ENCODE results near the gene INSRR.

The INSRR gene

DNA sequence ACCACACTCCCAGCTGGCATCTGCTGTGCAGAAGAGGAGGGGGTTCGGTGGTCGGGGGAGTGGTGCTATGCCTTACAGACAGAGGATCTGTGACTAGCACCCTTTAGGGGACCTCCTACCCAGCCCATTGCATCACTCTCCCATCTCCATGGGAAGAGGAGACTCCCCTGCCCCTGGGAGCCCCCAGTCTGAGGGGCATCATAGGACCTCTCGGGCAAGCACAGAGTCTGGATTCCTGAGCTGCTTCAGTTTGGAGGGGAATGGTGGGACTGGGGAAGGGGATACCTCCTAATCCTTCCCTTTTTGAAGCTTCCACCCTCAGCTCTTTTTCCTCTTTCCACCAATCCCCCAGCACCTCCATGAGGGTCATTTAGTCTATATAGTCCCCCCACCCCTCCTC, 1.4 kb downstream of the INSRR start:
- no peak for DNase-seq
- in situ Hi-C loops (cut with MboI; ENCODE audit: low pct_unique_long_range_greater_than_20kb, low sequenced_read_pairs), result no loop called here

DNA sequence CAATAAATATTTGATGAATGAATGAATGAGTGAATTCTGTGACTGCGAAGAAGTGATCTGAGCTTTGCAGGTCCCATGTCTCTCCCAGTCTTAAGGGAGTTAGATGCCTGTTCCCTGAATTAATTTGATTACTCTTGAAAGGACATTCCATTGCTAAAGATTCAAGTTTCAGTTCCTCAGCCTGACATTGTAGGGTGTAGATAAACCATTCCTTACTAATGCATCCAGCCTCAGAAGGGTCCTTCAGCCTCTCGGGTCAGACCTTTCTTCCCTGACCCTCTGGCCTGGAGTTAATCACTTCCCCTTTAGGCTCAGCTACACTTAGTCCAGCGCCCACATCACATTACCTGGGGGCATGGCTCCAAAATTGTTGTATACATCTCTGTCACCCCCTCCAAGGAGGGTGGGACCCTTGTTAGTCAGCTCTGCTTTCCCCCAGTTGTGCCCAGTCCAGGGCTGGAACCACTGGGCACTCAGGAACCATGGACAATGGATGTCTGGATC, 2.6 kb downstream of the INSRR start:
- no peak for DNase-seq

DNA sequence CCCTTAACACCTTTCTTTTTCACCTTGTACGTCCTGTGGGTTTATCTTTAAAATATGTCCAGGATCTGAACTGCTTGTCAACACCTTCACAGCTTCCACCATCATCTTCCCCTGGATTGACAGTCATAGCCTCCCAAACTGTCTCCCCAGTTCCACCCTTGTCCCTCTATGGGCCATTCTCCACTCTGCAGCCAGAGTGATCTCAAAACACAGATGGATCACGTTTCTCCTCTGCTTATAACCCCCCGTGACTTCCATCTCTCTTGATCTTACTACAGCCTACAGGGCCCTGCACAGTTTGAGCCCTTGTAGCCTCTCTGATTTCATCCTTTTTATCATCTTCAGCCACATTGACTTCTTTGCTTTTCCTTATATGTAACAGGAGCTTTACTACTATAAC, 4.3 kb downstream of the INSRR start:
- no peak for DNase-seq
- in situ Hi-C loops (cut with MboI; ENCODE audit: low pct_unique_long_range_greater_than_20kb, low sequenced_read_pairs), result no loop called here

More for the DNA sequence above, 2.6 kb downstream of the INSRR start:
- in situ Hi-C loops (cut with MboI; ENCODE audit: low pct_unique_long_range_greater_than_20kb, low sequenced_read_pairs), result no loop called here

DNA sequence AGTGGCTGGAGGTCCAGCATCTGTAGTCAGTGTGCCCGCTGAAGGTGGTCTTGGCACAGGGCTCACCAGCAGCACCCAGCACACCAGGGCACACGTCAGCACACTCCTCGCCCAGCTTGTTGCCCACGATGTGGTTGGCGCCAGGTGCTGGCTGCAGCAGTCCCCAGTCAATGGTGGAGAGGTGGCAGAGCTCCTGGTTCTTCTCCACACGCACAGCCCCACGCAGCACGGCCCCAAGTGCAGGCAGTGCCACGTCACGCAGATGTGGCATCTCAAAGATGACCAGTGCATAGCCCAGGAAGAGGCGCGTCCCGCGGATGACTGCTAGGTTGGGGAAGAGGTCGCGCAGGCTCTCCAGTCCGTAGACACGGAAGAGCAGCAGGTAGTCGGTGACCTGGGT, 5.2 kb downstream of the INSRR start:
- in situ Hi-C loops (cut with MboI; ENCODE audit: low pct_unique_long_range_greater_than_20kb, low sequenced_read_pairs), result no loop called here

DNA sequence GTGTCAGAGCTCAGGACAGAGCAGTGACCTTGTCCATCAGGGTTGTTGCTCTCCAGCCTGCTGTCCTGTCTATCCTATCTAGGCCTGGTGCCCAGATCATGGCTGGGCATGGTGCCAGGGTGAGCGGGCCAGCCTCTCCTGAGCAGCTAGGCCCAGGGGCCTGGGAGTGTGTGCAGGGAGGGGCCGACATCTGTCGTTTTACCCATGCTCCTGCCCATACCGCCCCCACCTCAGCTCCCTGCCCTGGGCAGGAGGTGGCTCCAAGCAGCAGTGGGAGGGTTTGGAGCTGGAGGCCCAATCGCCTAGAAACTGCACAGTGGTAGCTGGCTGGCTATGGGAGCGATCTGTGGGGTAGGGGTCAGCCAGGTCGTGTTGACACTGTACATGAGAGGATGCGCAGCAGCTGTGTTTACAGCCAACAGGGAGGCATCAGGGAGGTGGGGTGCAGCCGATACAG, 6.5 kb downstream of the INSRR start:
- no peak for DNase-seq
- in situ Hi-C loops (cut with MboI; ENCODE audit: low pct_unique_long_range_greater_than_20kb, low sequenced_read_pairs), result no loop called here

More for the DNA sequence above, 5.2 kb downstream of the INSRR start:
- no peak for DNase-seq

DNA sequence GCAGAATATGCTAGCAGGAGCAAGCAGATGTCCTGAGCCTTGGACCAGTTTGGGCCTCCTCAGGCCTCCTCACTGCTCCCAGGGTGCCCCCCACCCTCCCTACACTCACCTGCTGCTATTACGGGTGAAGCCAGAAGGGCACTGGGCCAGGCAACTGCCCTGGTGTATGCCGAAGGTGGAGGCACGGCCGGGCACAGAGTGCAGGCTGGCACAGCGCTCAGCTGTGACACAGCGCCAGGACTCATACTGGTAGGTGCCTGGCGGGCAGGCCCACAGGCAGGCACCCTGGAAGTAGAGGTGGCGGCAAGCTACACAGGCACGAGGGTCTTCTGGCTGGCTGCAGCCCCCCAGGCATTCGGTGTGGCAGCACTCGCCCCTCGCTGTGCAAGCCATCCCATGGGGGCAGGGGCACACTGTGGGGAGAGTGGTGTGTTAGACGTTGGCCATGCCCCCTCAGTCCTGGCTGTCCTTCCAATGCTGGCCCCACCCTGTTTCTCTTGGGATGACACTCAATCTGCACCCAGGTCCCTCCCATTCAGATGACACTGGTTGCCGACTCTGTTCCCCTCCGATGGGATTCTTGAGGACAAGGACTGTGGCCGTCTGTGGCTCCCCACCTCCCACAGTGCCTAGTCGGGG, 7.0 kb downstream of the INSRR start:
- in situ Hi-C loops (cut with MboI; ENCODE audit: low pct_unique_long_range_greater_than_20kb, low sequenced_read_pairs), result no loop called here
- no peak for DNase-seq

DNA sequence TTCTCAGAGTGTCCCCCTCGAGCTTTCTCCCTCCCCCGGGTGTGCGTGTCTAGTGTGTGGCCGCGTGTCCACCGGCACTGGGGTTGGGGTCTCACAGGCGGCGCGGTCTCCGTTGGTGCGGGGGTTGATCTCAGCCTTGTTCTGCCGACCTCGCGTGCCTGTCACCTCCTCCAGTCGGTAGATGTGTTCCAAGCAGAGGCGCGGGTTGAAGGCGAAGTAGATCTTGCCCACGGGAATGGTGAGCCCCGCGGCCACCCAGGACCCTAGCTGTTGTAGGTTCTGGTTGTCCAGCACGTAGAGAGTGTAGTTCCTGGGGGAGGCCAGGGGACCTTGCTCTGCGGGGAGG, 9.8 kb downstream of the INSRR start:
- in situ Hi-C loops (cut with MboI; ENCODE audit: low pct_unique_long_range_greater_than_20kb, low sequenced_read_pairs), result no loop called here

DNA sequence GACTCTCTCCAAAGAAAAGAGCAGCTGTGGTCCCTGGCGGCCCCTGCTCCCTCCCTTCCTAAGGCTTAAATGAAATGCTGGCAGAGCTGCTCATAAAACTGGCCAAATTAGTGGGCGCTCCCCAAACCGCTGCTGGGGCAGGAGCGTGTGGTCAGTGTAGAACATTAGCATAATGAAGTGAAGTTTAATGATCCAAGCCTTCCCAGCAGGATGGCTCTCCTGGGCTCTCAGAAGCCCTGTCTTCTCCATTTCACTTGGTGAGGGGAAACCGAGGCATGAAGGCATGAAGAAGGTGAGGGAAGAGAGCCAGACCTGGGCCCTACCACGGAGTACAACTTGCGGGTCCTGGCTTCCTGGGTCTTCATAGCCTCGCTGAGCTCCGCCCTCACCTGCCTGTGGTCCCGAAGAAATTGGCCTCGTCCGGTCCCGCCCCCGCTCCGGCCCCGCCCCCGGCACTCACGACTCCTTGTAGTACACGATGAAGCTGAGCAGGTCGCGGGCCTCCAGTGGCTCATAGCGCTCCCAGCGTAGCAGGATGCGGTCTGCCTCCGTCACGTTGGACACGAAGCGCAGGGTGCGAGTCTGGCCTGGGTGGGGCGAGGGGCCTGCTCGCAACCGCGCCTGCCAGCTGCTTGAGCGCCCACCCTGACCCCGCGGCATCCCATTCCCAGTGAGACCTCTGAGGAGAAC, 10.3 kb downstream of the INSRR start:
- DNase-seq, result no peak
- in situ Hi-C loops (cut with MboI; ENCODE audit: low pct_unique_long_range_greater_than_20kb, low sequenced_read_pairs), result no loop called here

More for the DNA sequence above, 9.8 kb downstream of the INSRR start:
- DNase-seq, result no peak

DNA sequence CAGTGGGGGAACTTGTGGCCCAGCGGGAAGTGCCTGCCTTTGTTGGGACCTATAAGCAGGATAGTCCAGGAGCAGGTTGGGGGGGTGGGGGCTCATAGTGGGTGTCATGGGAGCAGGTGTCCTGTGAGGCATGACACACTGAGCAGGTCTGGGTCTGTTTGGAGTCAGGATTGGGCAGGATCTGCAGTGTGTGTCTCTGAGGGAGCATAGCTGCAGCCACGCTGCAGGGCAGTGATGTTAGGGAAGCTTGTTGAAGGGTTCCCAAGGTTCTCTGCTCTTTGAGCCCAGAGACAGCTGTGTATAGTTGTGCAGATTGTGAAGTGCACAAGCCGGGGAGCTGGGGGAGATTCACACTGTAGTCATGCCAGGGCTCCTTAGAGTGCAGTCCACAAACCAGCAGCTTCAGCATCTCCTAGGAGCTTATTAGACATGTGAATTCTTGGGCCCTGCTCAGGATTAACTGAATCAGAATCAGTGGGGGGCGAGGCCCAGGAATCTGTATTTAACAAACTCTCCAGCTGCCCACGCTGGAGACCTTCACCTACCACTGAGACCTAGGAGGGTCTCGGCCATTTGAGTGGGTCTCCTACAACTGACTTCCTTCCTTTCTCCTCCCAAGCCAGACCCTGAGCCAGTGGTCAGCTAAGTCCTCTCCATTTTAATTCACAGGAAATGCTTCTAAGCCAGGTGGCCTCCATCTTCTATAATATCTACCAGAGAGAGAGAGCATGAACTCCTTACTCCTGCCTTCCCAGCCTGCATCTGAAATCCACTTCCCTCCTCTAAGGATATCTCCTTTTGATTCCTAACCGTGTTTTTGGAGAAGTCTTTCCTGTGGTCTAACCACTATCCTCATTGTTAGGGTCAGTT, 11.1 kb downstream of the INSRR start:
- no peak for DNase-seq
- in situ Hi-C loops (cut with MboI; ENCODE audit: low pct_unique_long_range_greater_than_20kb, low sequenced_read_pairs), result no loop called here

DNA sequence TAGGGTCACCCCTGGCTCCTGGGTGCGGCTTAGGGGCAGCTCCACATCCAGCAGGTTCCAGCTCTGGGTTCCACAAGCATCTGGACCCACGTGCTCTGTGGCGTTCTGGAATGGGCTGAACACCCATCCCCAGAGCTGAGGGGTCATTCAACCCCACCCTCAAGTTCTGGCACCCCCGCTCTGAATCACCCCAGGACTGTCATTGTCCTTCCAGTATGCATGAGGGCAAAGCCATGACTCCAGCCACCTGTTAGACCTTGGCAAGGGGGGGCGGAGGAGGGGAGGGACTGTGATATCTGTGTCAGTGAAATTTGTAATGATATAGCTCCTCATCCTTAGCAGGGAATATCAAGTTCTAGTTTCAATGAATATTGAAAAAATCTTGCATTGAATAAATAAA, 12.3 kb downstream of the INSRR start:
- in situ Hi-C loops (cut with MboI; ENCODE audit: low pct_unique_long_range_greater_than_20kb, low sequenced_read_pairs), result no loop called here
- DNase-seq, result no peak

DNA sequence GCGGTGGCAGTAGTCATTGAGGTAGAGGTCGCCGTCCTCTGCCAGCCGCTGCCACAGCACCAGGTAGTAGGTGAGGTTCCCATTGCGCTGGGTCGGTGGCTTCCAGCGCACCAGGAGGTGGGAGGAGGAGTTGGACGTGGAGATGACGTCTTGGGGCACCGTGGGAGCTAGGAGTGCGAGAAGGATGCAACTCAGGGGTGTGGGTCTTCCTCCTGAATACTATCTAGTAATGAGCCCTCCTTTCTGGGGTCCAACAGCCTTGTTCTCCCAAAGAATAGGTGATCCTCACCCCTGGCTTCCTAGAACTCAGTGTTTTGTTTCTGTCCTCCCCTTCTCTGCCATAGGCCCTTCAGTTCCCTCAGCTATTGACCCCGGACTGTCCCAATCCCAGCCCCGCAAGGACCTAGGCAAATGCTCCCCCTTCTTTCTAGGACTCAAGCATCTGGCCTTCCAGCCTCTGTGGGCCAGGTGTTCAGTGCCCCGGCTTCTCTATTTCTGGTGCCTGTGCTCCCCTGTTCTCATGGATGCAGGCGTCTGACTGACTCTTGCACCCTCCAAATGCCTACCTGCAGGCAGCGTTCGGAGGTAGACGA, 12.9 kb downstream of the INSRR start:
- no peak for DNase-seq
- in situ Hi-C loops (cut with MboI; ENCODE audit: low pct_unique_long_range_greater_than_20kb, low sequenced_read_pairs), result no loop called here

DNA sequence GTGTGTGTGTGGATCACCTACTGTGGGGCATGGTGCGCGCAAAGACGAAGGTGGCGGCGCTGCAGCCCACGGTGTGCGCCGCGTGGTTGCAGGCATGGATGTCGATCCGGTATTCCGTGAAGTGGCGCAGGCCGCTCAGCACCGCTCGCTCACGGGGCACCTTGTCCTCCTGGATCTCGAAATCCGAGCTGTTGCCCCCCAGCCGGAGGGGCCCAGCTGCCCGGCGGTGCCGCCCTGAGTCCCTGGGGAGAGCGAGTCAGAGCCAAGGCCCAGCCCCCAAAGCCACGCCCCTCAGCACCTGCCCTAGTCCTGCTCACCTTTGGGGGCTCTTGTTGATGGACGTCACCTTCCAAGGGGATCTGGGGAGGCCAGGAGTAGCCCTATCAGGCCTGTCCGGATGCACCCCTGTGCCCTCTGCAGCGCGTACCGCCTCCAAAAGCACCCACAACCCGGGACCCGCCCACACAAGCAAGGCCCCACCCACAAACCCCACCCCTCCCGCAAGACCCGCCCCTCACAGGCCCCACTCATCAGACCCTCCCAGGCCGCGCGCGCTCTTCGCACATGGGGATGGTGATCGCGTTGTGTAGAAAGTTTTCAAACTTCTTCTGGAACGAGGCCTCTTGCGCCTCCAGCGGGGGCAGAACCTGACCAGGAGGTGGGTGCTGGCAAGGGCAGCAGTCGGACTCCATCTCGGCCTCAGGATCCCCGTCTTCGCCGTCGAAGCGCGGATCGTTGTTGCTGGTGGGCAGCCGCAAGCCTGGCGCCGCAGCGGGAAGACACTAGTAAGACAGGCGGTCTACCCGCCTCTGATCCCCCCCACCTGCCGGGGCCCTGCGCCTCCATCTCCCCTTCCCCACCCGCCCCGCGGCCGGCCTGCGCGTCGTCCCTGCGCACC, 13.6 kb downstream of the INSRR start:
- in situ Hi-C loops (cut with MboI; ENCODE audit: low pct_unique_long_range_greater_than_20kb, low sequenced_read_pairs), result no loop called here
- no peak for DNase-seq

DNA sequence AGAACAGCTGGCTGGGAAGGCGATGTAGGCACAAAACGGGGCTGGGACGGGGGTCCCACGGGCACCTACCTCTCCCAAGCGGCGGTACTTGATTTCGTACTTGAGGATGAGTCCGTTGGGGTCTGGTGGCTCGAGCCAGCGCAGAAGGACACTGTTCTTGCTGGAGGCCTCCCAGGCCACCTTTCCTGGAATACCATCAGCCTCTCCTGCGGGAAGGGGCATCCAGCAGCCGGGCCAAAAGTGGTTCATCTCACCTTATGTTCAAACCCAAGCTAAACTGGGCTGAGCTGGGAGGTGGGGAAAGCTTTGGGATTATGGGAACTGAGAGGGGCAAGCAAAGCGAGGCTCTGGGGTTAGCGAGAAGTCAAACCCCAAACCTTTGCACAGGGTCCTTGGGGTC, 14.3 kb downstream of the INSRR start:
- in situ Hi-C loops (cut with MboI; ENCODE audit: low pct_unique_long_range_greater_than_20kb, low sequenced_read_pairs), result no loop called here
- no peak for DNase-seq

DNA sequence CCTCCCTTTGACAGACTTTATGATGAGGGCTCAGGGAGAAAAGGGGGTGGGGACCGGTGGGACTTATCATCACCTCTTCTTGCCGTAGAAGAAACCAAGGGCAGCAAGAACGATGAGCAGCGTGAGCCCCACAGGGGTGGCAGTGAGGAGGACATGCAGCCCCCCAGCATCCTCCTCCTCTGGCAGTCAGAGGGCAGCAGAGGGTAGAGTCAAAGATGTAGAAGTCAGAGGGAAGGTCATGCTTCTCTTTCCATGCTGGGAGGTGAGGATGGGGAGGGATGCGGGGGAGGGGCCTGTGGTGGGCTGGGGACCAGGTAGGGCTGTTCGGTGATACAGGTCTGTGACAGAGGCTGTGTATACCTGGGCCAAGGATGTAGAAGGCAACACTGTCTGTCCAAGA, 14.8 kb downstream of the INSRR start:
- DNase-seq, result no peak
- in situ Hi-C loops (cut with MboI; ENCODE audit: low pct_unique_long_range_greater_than_20kb, low sequenced_read_pairs), result no loop called here

DNA sequence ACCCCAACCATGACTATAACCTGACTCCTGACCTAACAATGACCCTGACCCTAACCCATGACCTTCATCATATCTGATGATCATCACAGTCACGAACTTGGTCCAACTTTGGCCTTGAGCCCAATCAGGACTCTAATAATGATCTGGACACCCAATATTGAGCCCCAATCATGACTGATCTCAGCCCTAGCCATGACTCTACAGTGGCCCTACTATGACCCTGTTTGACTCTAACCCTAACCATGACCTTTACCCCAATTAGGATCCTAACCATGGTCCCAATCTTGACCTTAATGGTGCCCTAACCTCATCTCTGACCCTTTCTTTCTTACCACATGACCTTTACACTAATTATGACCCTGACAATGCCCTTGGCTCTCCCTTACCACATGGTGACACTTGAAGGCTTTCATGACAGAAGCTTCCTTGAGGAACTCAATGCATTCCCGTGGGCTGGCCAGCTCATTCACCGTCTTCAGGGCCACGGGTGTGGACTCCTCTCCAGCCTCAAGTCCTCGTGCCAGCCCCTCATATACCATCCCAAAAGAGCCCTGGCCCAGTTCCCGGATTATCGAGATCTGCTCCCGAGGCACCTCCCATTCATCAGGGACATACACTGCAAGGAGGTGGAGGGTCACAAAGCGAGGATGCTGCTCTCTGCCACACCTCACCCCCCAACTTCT, 16.2 kb downstream of the INSRR start:
- no peak for DNase-seq
- in situ Hi-C loops (cut with MboI; ENCODE audit: low pct_unique_long_range_greater_than_20kb, low sequenced_read_pairs), result no loop called here

DNA sequence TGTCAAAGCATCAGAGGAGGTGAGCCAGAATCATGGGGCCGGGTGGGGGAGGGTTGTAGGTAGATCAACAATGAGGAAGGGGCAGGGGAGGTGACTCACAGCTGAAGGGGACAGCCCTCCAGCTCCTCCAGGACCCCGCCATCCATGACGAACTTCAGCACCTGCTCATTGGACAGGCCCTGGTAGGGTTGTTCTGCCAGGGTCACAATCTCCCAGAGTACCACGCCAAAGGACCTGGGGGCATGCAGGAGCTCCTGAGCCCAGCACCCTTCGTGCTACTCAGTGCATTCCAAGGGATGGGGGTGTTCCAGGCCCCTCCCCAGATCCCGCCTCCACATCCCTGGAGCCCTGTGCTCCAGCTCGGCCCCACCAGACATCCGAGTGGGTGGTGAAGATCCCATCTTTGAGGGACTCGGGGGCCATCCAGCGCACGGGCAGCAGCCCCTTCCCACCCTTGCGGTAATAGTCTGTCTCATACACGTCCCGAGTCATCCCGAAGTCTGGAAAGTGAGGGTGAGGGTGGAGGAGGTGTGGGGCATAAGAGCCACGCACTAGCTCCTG, 17.5 kb downstream of the INSRR start:
- in situ Hi-C loops (cut with MboI; ENCODE audit: low pct_unique_long_range_greater_than_20kb, low sequenced_read_pairs), result no loop called here
- DNase-seq, result no peak

DNA sequence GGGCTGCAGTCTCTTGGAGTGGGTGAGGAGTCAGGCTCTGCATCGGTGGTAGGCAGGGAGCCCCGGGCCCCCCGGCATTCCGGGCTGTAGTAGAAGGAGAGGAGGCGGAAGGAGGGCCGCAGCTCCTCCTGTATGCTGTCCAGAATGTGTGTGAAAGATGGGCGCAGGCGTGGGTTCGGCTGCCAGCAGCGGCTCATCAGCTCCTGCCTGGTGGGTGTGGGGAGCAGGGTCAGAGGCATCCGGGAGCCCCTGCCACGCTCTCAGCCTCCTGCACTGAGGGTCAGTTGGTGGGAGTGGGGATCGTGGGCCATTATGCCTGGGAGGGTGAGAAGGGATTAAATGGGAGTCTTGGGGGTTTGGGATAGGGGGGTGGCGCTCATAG, 18.0 kb downstream of the INSRR start:
- in situ Hi-C loops (cut with MboI; ENCODE audit: low pct_unique_long_range_greater_than_20kb, low sequenced_read_pairs), result no loop called here
- DNase-seq, result no peak

All from KBM-7 (cell line).